HTERT RPE-1 (cell line): ENCODE data around the gene SLC25A46.
"Not testable (repeated sequence)": the region's sequence is repeated elsewhere in the genome, so short reads cannot be mapped to it uniquely, and the experiment has no call there.

Experiments
- in situ Hi-C: fragments of 300-500 bp; cut with MboI; formaldehyde crosslinking; loops from 4 replicates; pipeline ENCODE4 v1.14.3; 2020; ENCODE audit warnings: low sequenced_read_pairs

Gene SLC25A46

GRCh38 chr5:110738812-110739651 lies at the start of gene SLC25A46:
TSS of gene SLC25A46 (plus strand) at chr5:110739007. CDS start at chr5:110739120, 113 bp downstream.
- in situ Hi-C loops: no loop called here

DNA sequence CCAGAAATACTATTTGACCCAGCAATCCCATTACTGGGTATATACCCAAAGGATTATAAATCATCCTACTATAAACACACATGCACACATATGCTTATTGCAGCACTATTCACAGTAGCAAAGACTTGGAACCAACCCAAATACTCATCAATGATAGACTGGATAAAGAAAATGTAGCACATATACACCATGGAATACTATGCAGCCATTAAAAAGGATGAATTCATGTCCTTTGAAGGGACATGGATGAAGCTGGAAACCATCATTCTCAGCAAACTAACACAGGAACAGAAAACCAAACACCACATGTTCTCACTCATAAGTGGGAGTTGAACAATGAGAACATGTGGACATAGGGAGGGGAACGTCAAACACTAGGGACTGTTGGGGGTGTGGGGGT lies 48.2 kb upstream of the SLC25A46 start:
- in situ Hi-C loops: not testable (repeated sequence)

DNA sequence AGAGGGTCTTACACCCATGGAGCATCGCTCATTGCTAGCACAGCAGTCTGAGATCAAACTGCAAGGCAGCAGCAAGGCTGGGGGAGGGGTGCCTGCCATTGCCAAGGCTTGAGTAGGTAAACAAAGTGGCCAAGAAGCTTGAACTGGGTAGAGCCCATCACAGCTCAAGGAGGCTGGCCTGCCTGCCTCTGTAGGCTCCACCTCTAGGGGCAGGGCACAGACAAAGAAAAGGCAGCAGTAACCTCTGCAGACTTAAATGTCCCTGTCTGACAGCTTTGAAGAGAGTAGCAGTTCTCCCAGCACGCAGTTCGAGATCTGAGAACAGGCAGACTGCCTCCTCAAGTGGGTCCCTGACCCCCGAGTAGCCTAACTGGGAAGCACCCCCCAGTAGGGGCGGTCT lies 46.1 kb upstream of the SLC25A46 start:
- in situ Hi-C loops: not testable (repeated sequence)

DNA sequence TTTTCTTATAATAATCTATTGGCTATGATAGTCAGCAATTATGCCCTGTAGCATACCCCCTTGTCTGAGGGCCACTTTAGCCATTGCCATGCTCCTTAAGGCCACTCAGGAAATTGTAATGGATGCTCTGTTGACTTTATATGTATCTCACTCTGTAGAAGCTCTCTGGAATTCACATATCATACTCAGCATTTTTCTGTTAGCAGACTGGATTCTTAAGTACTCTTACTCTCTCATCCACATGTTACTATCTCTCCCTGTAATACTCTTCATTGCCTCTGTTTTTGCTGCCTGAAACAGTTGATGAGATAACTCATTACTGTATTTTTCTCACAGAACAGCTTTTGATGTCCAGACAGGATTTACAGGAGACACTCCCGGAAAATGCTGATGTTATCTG lies 36.5 kb upstream of the SLC25A46 start:
- in situ Hi-C loops: no loop called here

DNA sequence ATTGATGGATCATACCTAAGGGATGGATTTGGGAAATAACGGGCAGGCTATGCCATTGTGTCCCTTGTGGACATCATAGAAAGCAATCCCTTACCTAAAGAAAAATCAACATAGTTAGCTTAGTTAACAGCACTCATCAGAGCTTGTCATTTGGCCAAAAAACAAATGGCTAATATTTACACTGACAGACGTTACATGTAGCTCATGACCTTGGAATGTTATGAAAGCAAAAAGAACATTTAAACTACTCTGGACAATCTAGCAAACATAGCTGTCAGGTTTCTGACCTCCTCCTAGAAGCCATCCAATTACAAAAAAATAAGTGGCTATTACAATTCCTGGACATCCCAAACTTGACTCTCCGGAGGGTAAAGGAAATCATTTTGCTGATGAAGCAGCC lies 36.1 kb upstream of the SLC25A46 start:
- in situ Hi-C loops: no loop called here

- in situ Hi-C loops: no loop called here
Measured at GRCh38 chr5:110703481-110703880, 35.3 kb upstream of the SLC25A46 start.

DNA sequence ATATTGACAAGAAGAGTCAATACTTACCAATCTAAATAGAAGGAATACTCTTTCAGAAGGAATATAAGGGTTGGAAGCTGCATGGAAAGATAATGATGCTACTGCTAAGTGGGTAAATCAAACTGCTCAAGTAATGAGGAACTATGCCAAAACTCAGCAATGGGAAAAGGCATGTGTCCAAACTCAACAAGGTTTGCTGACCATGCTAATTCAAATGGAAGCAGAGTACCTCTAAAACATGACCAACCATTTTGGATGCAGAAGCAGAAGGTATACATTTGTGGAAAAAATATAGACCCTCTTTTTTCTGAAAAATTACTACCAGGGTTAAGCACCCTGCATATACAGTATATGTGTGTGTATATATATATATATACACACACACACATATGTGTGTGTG lies 33.5 kb upstream of the SLC25A46 start:
- in situ Hi-C loops: no loop called here

DNA sequence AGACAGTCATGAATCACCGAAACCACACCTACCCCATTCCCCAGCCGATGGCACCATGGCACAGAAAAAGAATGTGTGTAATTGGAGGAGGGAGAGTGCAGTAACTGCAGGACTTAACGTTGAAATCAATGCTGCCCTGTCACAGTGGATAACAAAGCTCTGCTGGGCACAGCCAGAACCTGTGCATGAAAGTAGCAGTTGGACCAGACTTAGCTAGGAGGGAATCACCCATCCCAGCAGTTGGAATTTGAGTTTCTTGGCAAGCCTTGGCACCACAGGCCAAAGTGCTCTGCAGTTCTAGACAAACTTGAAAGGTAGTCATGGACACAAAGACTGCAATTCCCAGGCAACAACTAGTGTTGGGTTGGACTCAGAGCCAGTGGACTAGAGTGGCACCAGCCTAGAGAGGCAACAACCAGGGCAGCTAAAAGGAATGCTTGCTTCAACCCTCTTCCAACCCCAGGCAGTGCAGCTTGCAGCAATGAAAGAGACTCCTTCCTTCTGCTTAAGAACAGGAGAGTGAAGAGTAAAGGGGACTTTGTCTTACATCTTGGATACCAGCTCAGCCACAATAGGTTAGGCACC lies 31.5 kb upstream of the SLC25A46 start:
- in situ Hi-C loops: no loop called here

DNA sequence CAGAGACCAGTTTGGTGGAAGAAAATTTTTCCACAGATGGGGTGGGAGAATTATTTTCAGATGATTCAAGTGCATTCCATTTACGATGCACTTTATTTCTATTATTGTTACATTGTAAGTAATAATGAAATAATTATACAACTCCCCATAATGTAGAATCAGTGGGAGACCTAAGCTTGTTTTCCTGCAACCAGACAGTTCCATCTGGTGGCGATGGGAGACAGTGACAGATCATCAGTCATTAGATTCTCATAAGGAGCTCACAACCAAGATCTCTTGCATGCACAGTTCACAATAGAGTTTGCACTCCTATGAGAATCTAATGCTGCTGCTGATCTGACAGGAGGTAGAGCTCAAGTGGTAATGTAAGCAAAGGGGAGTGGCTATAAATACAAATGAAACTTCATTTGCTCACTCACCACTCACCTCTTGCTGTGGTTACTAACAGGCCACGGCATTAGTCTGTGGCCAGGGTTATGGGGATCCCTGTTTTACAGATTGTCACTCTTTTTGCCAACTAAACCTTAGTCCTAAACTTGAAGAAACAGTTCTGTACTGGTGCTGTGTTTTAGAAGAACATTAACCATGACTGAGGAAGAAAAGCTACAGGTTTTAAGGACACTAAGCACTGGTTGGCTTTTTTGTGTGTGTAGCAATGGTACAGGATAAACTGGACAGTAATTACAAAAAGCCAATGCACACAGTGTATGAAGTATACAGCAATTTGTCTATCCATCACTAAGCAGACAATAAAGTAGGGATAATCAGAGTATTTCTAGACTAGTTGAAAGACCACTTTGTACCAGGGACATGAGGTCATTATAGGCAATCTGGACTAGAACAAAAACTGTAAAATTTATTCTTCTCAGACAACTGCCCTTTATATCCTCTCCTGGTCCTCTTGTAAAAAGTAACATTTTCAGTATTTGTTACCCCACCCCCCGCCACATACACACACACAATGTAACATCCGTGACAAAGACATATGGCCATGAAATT lies 22.3 kb upstream of the SLC25A46 start:
- in situ Hi-C loops: no loop called here

GRCh38 chr5:110718311-110718710 lies 20.5 kb upstream of the SLC25A46 start:
- in situ Hi-C loops: no loop called here

DNA sequence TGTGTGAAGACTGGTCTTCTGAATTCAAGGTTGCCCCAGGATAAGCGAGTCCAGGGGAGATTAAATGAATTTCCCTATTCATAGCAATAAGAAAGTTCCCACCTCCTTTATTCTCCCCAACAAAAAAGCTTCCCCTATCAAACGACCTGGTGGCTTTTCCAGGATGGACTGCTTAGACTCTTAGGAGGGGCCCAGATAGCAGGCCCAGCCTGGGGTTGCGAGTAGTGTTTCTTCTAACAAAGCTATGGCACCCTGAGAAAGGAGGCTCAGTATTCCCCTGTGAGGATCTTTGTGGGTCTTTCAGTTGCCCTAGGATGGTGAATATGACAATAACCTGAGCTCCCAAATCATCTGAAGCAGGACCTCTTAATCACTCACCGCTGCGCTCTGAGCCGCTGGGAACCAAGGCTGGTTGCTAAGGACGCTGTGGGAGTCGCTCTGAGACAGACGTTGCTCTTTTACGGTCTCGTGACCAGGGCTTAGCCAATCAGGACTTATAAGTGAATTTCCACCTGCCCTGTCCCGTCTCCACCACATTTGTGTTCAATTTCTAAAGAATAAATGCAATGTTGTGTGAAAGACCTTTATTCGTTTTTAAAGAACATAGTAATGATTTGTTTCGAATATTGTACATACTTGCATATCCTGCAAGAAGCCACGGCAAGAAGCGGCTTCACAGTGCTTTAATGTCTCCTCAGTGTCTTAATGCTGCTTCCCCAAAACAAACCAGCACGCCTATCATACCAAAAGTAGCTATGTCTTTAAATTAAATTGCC lies 12.4 kb upstream of the SLC25A46 start, which contains the start of gene TMEM232:
Gene TMEM232 (minus strand): TSS at position 423 of the 776 bp plus-strand sequence. CDS start 59,319 bp downstream, outside the sequence.
- in situ Hi-C loops: no loop called here

- in situ Hi-C loops: no loop called here
Measured at GRCh38 chr5:110727025-110727314, 11.8 kb upstream of the SLC25A46 start.

- in situ Hi-C loops: not testable (repeated sequence)
Measured at GRCh38 chr5:110731499-110731898, 7.3 kb upstream of the SLC25A46 start.

DNA sequence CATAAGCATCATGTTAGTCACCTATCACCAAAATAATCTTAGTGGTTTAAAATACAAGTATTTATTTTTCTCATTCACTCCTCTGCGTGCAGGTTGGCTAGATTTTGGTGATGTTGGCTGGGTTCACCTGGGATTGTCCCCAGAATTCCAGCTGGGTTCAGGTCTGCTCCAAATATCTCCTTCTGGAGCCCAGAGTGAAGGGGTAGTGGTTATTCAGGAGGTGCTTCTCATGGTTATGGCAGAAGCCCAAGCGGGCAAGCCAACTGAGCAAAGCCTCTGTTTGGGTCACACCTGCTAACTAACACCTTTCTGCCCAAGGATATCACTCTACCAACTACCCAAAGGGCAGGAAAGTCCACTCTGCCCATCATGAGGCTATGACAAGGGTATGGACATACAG lies 4.7 kb upstream of the SLC25A46 start:
- in situ Hi-C loops: no loop called here

GRCh38 chr5:110735556-110735955 lies 3.3 kb upstream of the SLC25A46 start:
- in situ Hi-C loops: no loop called here

- in situ Hi-C loops: no loop called here
Measured at GRCh38 chr5:110736753-110737152, 2.1 kb upstream of the SLC25A46 start.

- in situ Hi-C loops: no loop called here
Measured at GRCh38 chr5:110738503-110738811, 350 bp upstream of the SLC25A46 start.

DNA sequence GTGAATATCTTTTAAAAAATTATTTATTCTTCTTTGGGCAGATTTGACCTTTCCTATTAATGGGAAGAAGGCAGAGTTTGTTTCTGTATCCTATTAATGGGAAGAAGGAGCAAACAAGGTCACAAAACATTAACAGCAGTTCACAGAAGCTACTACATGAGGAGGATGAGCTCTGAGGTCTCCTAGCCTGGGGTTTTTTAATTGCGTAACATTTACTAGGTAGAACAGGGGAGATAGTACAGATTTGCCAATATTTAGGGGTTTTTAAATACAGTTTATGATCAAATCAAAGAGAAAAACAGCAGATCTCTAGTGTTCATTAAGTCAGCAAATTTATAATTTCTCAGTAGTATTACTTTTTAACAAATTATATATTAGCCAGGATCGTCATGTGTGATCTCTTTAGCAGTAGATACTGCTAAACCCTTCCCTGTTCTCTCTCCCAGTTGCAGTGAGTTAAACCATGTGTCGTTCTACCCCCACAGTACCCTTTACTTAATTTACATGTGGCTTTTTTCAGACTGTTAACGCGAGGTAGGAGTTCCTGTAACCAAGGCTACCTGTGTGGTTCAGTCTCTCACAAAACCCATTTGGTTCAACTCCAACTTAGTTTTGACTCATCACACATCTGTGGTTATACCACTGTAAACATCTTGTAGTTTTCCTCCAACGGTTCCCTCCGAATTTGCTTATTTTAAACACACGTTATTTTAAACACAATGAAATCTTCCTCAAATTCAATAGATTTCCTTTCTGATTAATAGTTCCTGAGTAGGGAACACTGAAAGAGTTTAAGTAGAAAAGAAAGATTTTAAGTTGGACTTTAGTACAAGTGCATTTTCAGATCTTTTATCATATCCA lies 13.3 kb downstream of the SLC25A46 start:
- in situ Hi-C loops: no loop called here

GRCh38 chr5:110752953-110753352 lies 14.1 kb downstream of the SLC25A46 start:
- in situ Hi-C loops: no loop called here

DNA sequence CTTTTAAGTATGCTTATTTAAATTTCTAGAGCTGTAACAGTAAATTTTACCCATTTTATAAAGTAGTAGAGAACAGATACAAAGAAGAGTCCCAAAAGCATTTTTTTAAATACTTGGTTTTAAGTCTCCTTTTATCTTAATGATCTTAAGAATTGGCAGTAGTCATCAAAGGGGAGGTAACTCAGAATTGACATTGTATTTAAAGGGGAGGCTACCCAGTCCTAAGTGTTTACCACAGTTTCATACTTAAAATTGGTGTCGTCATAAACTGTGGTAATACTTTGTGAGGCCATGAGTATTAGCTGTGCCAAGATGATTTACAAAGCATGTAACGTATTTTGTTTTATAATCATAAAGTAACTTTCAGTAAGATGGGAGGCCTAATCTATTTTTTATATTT lies 14.8 kb downstream of the SLC25A46 start:
- in situ Hi-C loops: no loop called here
